Measurements from ENCODE around the gene TEKT3.
A peak's percentile ranks its signal among the peaks of the same experiment; 100 is the strongest.

Gene TEKT3

DNA sequence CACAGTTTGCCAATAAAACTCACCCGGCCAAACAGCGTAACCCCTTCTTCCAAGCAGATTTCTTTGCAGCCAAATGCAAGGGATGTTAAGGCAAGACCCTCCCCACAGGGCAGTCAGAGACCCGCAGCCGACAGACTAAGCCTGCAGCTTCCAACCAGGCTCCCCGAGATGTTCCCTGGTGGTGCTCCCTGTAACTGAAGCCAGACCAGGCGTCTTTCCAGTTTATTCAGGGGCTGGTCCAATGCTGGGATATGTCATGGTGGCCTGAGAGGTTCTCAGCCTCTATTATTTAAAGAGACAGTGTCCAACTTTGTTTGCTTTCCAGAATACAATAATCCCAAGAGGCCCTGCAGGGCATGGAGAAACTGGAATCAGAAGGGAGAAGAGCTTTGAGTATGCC is 76.3 kb downstream of the TEKT3 start, which contains the start of gene PMP22:
Gene PMP22, minus strand, starts transcription at position 196 of the 400 bp plus-strand sequence. CDS start 4,599 bp downstream, outside the sequence.
- DNase-seq (ENCODE audit: low read depth in 3 of 3) = no peak

DNA sequence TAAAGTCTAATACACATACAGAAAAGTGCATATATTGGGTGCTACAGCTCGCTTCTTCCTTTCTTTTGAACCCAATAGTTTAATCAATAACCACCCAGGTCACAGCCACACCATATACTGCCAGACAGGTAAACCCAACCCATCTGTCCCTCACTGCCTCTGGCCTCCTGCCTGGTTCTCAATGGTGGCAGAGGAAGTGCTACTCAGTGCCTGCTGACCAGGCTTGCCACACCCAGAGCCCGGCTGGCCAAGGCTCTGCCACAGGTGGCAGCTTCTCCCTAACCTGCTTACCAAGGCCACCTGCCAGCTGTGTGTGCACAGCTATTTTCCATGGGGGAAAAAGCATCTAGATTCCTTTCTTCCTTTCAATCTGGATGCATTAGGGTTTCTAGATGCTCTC is 76.9 kb downstream of the TEKT3 start:
- DNase-seq (ENCODE audit: low read depth in 3 of 3) = no peak

GRCh38 chr17:15263680-15264079 is 77.7 kb downstream of the TEKT3 start:
- DNase-seq (ENCODE audit: low read depth in 3 of 3) = no peak

- no peak for DNase-seq (ENCODE audit: low read depth in 3 of 3)
Observed at GRCh38 chr17:15263206-15263579, 78.2 kb downstream of the TEKT3 start.

GRCh38 chr17:15262291-15263205 is 78.8 kb downstream of the TEKT3 start:
- DNase-seq (ENCODE audit: low read depth in 3 of 3) = no peak

GRCh38 chr17:15261802-15262290 is 79.6 kb downstream of the TEKT3 start:
- no peak for DNase-seq (ENCODE audit: low read depth in 3 of 3)

- no peak for DNase-seq (ENCODE audit: low read depth in 3 of 3)
Observed at GRCh38 chr17:15261258-15261801, 80.1 kb downstream of the TEKT3 start.

GRCh38 chr17:15260376-15261257 is 80.8 kb downstream of the TEKT3 start:
- DNase-seq (ENCODE audit: low read depth in 3 of 3) = peak in 2 of 3 experiments; percentile 5 to 18

DNA sequence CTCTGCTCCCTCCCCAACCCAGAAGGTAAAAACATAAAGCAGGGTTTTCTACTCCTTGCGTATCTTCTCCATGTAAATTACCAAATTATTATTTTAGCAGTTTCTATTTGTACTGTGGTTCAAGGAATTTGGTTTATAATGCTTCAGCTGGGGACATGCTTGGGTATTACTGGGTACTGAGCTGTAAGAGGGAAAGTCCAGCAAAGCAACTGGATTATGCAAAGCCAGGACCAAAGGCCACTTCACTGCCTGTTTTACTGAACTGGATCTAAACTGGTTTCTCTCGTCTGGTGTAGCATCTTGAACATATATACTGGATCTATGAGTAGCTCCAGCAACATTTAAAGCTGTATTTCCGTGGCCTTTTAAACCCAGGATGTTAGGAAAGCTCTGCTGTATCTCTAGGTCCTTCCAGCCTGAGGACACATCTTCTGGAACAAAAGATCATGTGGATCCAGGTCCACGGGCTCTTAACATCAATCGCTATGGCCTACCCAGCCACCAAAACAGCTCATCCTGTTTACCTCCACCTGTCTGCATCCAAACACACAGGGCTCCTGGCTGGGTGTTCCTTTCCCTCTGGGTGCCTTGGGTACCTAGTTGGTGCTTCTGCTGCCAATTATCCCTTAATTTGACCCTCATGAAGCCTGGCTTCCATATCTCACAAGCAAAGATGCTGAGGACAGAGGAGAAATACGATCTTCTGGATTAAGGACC is 83.4 kb downstream of the TEKT3 start:
- no peak for DNase-seq (ENCODE audit: low read depth in 3 of 3)

GRCh38 chr17:15257258-15257788 is 84.1 kb downstream of the TEKT3 start:
- peak in 1 of 3 experiments; percentile 14 for DNase-seq (ENCODE audit: low read depth in 3 of 3)

DNA sequence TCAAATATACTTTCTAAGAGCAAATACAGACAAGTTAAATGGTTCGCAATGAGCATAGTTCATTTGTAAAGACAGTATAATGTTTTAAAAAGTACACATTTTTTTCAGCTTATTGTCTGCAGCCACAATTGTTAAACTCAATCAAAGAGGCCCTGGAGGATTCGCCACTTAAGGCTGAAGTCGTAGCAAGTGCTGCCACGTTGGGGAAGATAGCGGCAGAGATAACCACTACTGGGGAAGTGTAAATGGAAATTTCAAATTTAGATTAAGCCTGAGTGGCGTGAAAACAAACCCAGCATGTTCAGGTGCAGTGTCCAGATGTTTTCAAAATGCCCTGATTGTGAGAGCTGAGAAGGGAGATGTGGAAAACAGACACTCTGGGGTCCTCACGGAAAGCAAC is 84.7 kb downstream of the TEKT3 start:
- DNase-seq (ENCODE audit: low read depth in 3 of 3) = no peak

GRCh38 chr17:15255713-15256454 is 85.5 kb downstream of the TEKT3 start:
- DNase-seq (ENCODE audit: low read depth in 3 of 3) = no peak

Measured in stimulated activated CD4-positive, alpha-beta T cell treated with anti-CD3 and anti-CD28 coated beads, TNF-alpha, amount 100 ng/mL, for 4 hours (primary cell).